HFFc6 (cell line): Measurements from ENCODE around the gene LY9. TPM values are rescaled to one million over a fixed set of nuclear protein-coding genes. Genes with fewer than 3 reads are reported as not detected.
A peak's percentile ranks its signal among the peaks of the same experiment; 100 is the strongest.

Source experiments
- DNase-seq: peaks from one replicate; pipeline ENCODE4 v3.0.0-alpha.2; 2018
- H3K27ac Mint-ChIP-seq: 2 replicates; pipeline ENCODE4 v1.8.0; 2020; ENCODE audit warnings: mild to moderate bottlenecking, mixed read lengths
- H3K27me3 Mint-ChIP-seq: 2 replicates; pipeline ENCODE4 v1.8.0; 2021; ENCODE audit warnings: mild to moderate bottlenecking, moderate library complexity, mixed read lengths; ENCODE audit not compliant: insufficient read depth
- H3K36me3 Mint-ChIP-seq: 2 replicates; pipeline ENCODE4 v1.8.0; 2021; ENCODE audit warnings: low read depth, mixed read lengths
- H3K4me1 Mint-ChIP-seq: 2 replicates; pipeline ENCODE4 v1.8.0; 2020; ENCODE audit warnings: low read depth, mixed read lengths
- H3K4me3 Mint-ChIP-seq: 2 replicates; pipeline ENCODE4 v1.8.0; 2020; ENCODE audit warnings: mild to moderate bottlenecking, moderate library complexity, mixed read lengths
- H3K9me3 Mint-ChIP-seq: 2 replicates; pipeline ENCODE4 v1.8.0; 2020; ENCODE audit warnings: mild to moderate bottlenecking, mixed read lengths
- CTCF ChIP-seq: fragments of 200-600 bp; sonication (generic); IDR thresholded peaks from 2 replicates; pipeline ENCODE4 v1.5.0; 2021; ENCODE audit warnings: antibody characterized with exemption, mild to moderate bottlenecking
- total RNA-seq, 6 experiments: library from RNA; stranded (reverse); fragmentation: NEBNext Ultra II Directional; extraction: Animal tissue kit (Norgen Biotek cat#: 25700); gene quantifications; 2 replicates in 1 of 6; 3 replicates in 5 of 6; pipeline ENCODE4 v1.2.3, GENCODE V29; 2021

The LY9 gene
- total RNA-seq, 6 experiments from 2014 or later: not detected

- H3K27me3 Mint-ChIP-seq: peaks cover 24% of the 10 kb centered on the region
- no peaks in the 10 kb centered on the region for H3K9me3 Mint-ChIP-seq
- H3K36me3 Mint-ChIP-seq: no peaks in the 10 kb centered on the region
- H3K4me1 Mint-ChIP-seq: peaks cover 6% of the 10 kb centered on the region
- TF ChIP-seq CTCF: no peak
- H3K27ac Mint-ChIP-seq: no peak overlapping the region
- H3K4me3 Mint-ChIP-seq: no peak overlapping the region
- DNase-seq: no peak
Observed at GRCh38 chr1:160836561-160836960, 40.6 kb downstream of the LY9 start.

- H3K36me3 Mint-ChIP-seq: no peaks in the 10 kb centered on the region
- H3K27ac Mint-ChIP-seq: no peak overlapping the region
- H3K27me3 Mint-ChIP-seq: peaks cover 27% of the 10 kb centered on the region
- no peaks in the 10 kb centered on the region for H3K9me3 Mint-ChIP-seq
- DNase-seq: no peak
- H3K4me1 Mint-ChIP-seq: peaks cover 6% of the 10 kb centered on the region
- TF ChIP-seq CTCF: no peak
- H3K4me3 Mint-ChIP-seq: no peak overlapping the region
Observed at GRCh38 chr1:160836981-160837557, 41.1 kb downstream of the LY9 start.

GRCh38 chr1:160837558-160838205 is 41.7 kb downstream of the LY9 start:
- DNase-seq: peak; percentile 57
- no peaks in the 10 kb centered on the region for H3K36me3 Mint-ChIP-seq
- peaks cover 27% of the 10 kb centered on the region for H3K27me3 Mint-ChIP-seq
- peaks cover 6% of the 10 kb centered on the region for H3K4me1 Mint-ChIP-seq
- H3K9me3 Mint-ChIP-seq: no peaks in the 10 kb centered on the region
- TF ChIP-seq CTCF: no peak
- H3K27ac Mint-ChIP-seq: no peak overlapping the region
- H3K4me3 Mint-ChIP-seq: no peak overlapping the region

GRCh38 chr1:160838888-160839287 is 42.9 kb downstream of the LY9 start:
- no peak overlapping the region for H3K4me3 Mint-ChIP-seq
- TF ChIP-seq CTCF: no peak

GRCh38 chr1:160839746-160840145 is 43.8 kb downstream of the LY9 start:
- Mint-ChIP-seq H3K4me1 (peaks cover 6% of the 10 kb centered on the region), H3K4me3 (no peak overlapping the region), H3K27me3 (peaks cover 20% of the 10 kb centered on the region), H3K36me3 (no peaks in the 10 kb centered on the region), H3K27ac (no peak overlapping the region), H3K9me3 (no peaks in the 10 kb centered on the region)
- no peak for TF ChIP-seq CTCF
- DNase-seq: no peak

More at GRCh38 chr1:160838888-160839287, 42.9 kb downstream of the LY9 start:
- no peaks in the 10 kb centered on the region for H3K36me3 Mint-ChIP-seq
- peaks cover 23% of the 10 kb centered on the region for H3K27me3 Mint-ChIP-seq
- no peak for DNase-seq
- H3K9me3 Mint-ChIP-seq: no peaks in the 10 kb centered on the region
- H3K4me1 Mint-ChIP-seq: peaks cover 6% of the 10 kb centered on the region
- no peak overlapping the region for H3K27ac Mint-ChIP-seq
